GM12878 (cell line): Measurements from ENCODE around the gene USP21. TPM values are rescaled to one million over a fixed set of nuclear protein-coding genes. Genes with fewer than 3 reads are reported as not detected.

Experiments
- ATAC-seq: fragments of 200-7000 bp; cut with Tn5 transposase; 3 replicates; pipeline ENCODE4 v1.9.1; 2020; ENCODE audit warnings: mild to moderate bottlenecking, moderate library complexity
- BruUV-seq: library from RNA; stranded (reverse); fragments of 400-500 nt; replicated peaks from 2 replicates; lab custom pipeline; 2021; lab: Mats Ljungman, UMichigan
- CTCF ChIA-PET: fragments of 300-600 bp; sonication (Branson Sonifier 250); formaldehyde crosslinking; extraction: SDS; loops from one replicate; lab custom pipeline; 2021; ENCODE audit warnings: inconsistent platforms; lab: Yijun Ruan, JAX
- POLR2A ChIA-PET: fragments of 350-600 bp; formaldehyde crosslinking; extraction: SDS; loops from one replicate; lab custom pipeline; 2021; ENCODE audit warnings: inconsistent platforms; lab: Charles Lee
- RAD21 ChIA-PET: fragments of 300-600 bp; sonication (Branson Sonifier 250); formaldehyde crosslinking; loops from one replicate; lab custom pipeline; 2023; ENCODE audit warnings: antibody characterized with exemption; ENCODE audit not compliant: unreplicated experiment; lab: Charles Lee
- SMC1A ChIA-PET: fragments of 300-600 bp; sonication (Branson Sonifier 250); formaldehyde crosslinking; loops from one replicate; lab custom pipeline; 2023; ENCODE audit not compliant: unreplicated experiment, uncharacterized antibody; lab: Charles Lee
- DNase-seq: peaks from one replicate; pipeline ENCODE4 v3.0.0-alpha.2; 2011; ENCODE audit warnings: low read depth, low spot score
- FAIRE-seq: peaks from 3 replicates; lab custom pipeline; 2011; peaks lifted over from hg19 to GRCh38; lab: Jason Lieb, UNC
- H2AFZ ChIP-seq: 2 replicates; pipeline ENCODE4 v1.6.0; 2011; ENCODE audit warnings: low read depth, low read length, control low read depth; ENCODE audit not compliant: control insufficient read depth
- H3K27ac ChIP-seq: 2 replicates; pipeline ENCODE4 v1.5.1; 2011; ENCODE audit warnings: control low read depth; ENCODE audit not compliant: control insufficient read depth, insufficient read depth
- H3K27me3 ChIP-seq, 2 experiments: replicated peaks in 1 of 2; 2 replicates each; pipeline versions ENCODE4 v1.6.0 to v1.6.1; 2011; ENCODE audit warnings: low read length in 1 of 2; ENCODE audit not compliant: control insufficient read depth in 2 of 2, insufficient read depth in 2 of 2
- H3K36me3 ChIP-seq, 2 experiments: 2 replicates each; pipeline ENCODE4 v1.5.1; 2011; ENCODE audit warnings: low read length in 1 of 2; ENCODE audit not compliant: control insufficient read depth in 2 of 2, insufficient read depth in 2 of 2
- H3K4me1 ChIP-seq: 2 replicates; pipeline ENCODE4 v1.6.1; 2011; ENCODE audit warnings: mild to moderate bottlenecking, low read length, moderate library complexity, mixed read lengths; ENCODE audit not compliant: control insufficient read depth, insufficient read depth
- H3K4me2 ChIP-seq: 2 replicates; pipeline ENCODE4 v1.6.0; 2011; ENCODE audit warnings: control low read depth; ENCODE audit not compliant: control insufficient read depth, insufficient read depth
- H3K4me3 ChIP-seq: fragments of 200-600 bp; sonication (generic); 2 replicates; pipeline ENCODE4 v1.5.1; 2016
- H3K79me2 ChIP-seq: 2 replicates; pipeline ENCODE4 v1.6.0; 2011; ENCODE audit warnings: low read length; ENCODE audit not compliant: control insufficient read depth, insufficient read depth
- H3K9ac ChIP-seq: 2 replicates; pipeline ENCODE4 v1.8.0; 2011; ENCODE audit warnings: low read length, control low read depth, mixed read lengths; ENCODE audit not compliant: control insufficient read depth, insufficient read depth
- H3K9me3 ChIP-seq: replicated peaks from 3 replicates; pipeline ENCODE4 v1.5.1; 2011; ENCODE audit warnings: mild to moderate bottlenecking, low read length; ENCODE audit not compliant: control insufficient read depth, insufficient read depth
- H4K20me1 ChIP-seq: 2 replicates; pipeline ENCODE4 v1.6.0; 2011; ENCODE audit not compliant: control insufficient read depth, insufficient read depth
- CEBPB ChIP-seq, 2 experiments: fragments of 150-350 bp in 1 of 2; IDR thresholded peaks; 2 replicates each; pipeline ENCODE4 v1.6.1; 2012 to 2014; ENCODE audit warnings: low read depth in 2 of 2, low read length in 2 of 2, borderline replicate concordance in 1 of 2, inconsistent platforms in 1 of 2
- E2F4 ChIP-seq: IDR thresholded peaks from 2 replicates; pipeline ENCODE4 v1.6.1; 2012; ENCODE audit warnings: low read depth, low read length, improper control_type of control experiment
- EP300 ChIP-seq, 2 experiments: fragments of 150-350 bp in 1 of 2; IDR thresholded peaks; 2 replicates each; pipeline ENCODE4 v1.6.1; 2011 to 2012; ENCODE audit warnings: low read depth in 2 of 2, low read length in 2 of 2, borderline replicate concordance in 1 of 2, improper control_type of control experiment in 1 of 2, inconsistent platforms in 1 of 2; ENCODE audit not compliant: control insufficient read depth in 1 of 2
- ESRRA ChIP-seq: IDR thresholded peaks from 2 replicates; pipeline ENCODE4 v1.6.1; 2012; ENCODE audit warnings: mild to moderate bottlenecking, low read length, improper control_type of control experiment
- GATAD2B ChIP-seq: fragments of 450-650 bp; conservative IDR thresholded peaks from 2 replicates; pipeline ENCODE4 v1.6.1; 2017; ENCODE audit warnings: low read depth, mild to moderate bottlenecking, moderate library complexity
- IKZF1 ChIP-seq: fragments of 450-650 bp; conservative IDR thresholded peaks from 2 replicates; pipeline ENCODE4 v1.6.1; 2017; ENCODE audit warnings: antibody characterized with exemption, mild to moderate bottlenecking
- IRF4 ChIP-seq: IDR thresholded peaks from 2 replicates; pipeline ENCODE4 v1.6.1; 2011; ENCODE audit warnings: low read depth, low read length
- KLF5 ChIP-seq: fragments of 450-650 bp; IDR thresholded peaks from 2 replicates; pipeline ENCODE4 v1.6.1; 2014; ENCODE audit warnings: mild to moderate bottlenecking; ENCODE audit not compliant: partially characterized antibody
- POU2F2 ChIP-seq: IDR thresholded peaks from 3 replicates; pipeline ENCODE4 v1.6.1; 2011; ENCODE audit warnings: low read depth, mild to moderate bottlenecking, low read length, borderline replicate concordance
- REST ChIP-seq: IDR thresholded peaks from 2 replicates; pipeline ENCODE4 v1.6.1; 2012; ENCODE audit warnings: mild to moderate bottlenecking, low read depth, low read length
- SIX5 ChIP-seq: IDR thresholded peaks from 2 replicates; pipeline ENCODE4 v1.6.1; 2011; ENCODE audit warnings: mild to moderate bottlenecking, low read depth, low read length, moderate library complexity; ENCODE audit not compliant: severe bottlenecking
- SUPT20H ChIP-seq: IDR thresholded peaks from 2 replicates; pipeline ENCODE4 v1.6.1; 2011; ENCODE audit warnings: low read depth, mild to moderate bottlenecking, low read length, moderate library complexity, borderline replicate concordance; ENCODE audit not compliant: control insufficient read depth
- ZNF207 ChIP-seq: fragments of 450-650 bp; IDR thresholded peaks from 2 replicates; pipeline ENCODE4 v1.6.1; 2014; ENCODE audit warnings: antibody characterized with exemption, mild to moderate bottlenecking, borderline replicate concordance
- ZSCAN29 ChIP-seq: fragments of 450-650 bp; IDR thresholded peaks from 2 replicates; pipeline ENCODE4 v1.6.1; 2017; ENCODE audit warnings: mild to moderate bottlenecking, moderate library complexity
- ZZZ3 ChIP-seq: IDR thresholded peaks from 2 replicates; pipeline ENCODE4 v1.6.1; 2011; ENCODE audit warnings: low read depth; ENCODE audit not compliant: control insufficient read depth, insufficient read length
- WGBS: methylation state at CpG from one replicate; pipeline ENCODE4 v1.1.6; 2016; ENCODE audit warnings: low lambda C conversion rate; ENCODE audit not compliant: insufficient replicate concordance, insufficient coverage; ENCODE audit errors: missing lambda C conversion rate; 5-methylcytosine and 5-hydroxymethylcytosine counted together
- in situ Hi-C: fragments of 300-500 bp; cut with MboI; formaldehyde crosslinking; loops from 9 replicates; pipeline ENCODE4 v1.14.3; 2018; ENCODE audit warnings: mixed read lengths
- intact Hi-C: fragments of 100-400 bp; cut with micrococcal nuclease; formaldehyde crosslinking; loops from one replicate; pipeline ENCODE4 v1.14.2; 2022; ENCODE audit not compliant: unreplicated experiment
- polyA plus RNA-seq, 11 experiments: library from polyadenylated mRNA; depleted of rRNA in 4 of 11; unstranded in 6 of 11; stranded (reverse) in 5 of 11; fragments of >200 nt; fragmentation: Nextera tagmentation in 4 of 11; fragmentation: Illumina TruSeq in 1 of 11; extraction: Ambion mirVana in 4 of 11; extraction: Trizol in 1 of 11; gene quantifications; 1 replicate in 1 of 11; 2 replicates in 10 of 11; pipeline versions ENCODE4 v1.2.1 to v1.2.3, GENCODE V29; 2011 to 2016; ENCODE audit warnings: inconsistent platforms in 2 of 11, missing spikeins in 2 of 11, low read depth in 1 of 11
- total RNA-seq, 4 experiments: library from RNA; depleted of rRNA in 3 of 4; stranded (reverse); fragments of >200 nt in 3 of 4; fragmentation: Illumina TruSeq in 1 of 4; extraction: Trizol in 1 of 4; gene quantifications; 2 replicates each; pipeline versions ENCODE4 v1.2.1 to v1.2.3, GENCODE V29; 2013 to 2021
- TF ChIP-seq, protein P1 (sequence below): fragments of 450-650 bp; IDR thresholded peaks from 2 replicates; pipeline ENCODE4 v1.6.1; 2018; ENCODE audit warnings: mild to moderate bottlenecking, low read depth, moderate library complexity; ENCODE audit not compliant: partially characterized antibody

USP21 gene
- total and polyA plus RNA-seq, 10 of the 15 experiments (the other 5 are each of a cell fraction or from before 2014, with no cell fraction given), result 3.2 to 28.6 (median 16.6) TPM

- TF ChIP-seq REST (no peak), SIX5 (no peak), ZSCAN29 (no peak), CEBPB (IDR thresholded peaks at IDR 0.05; ENCODE audit: borderline replicate concordance in 1 of 2, low read depth in 2 of 2, low read length in 2 of 2) (no peak), SUPT20H (no peak), IRF4 (no peak), POU2F2 (no peak)
Observed at GRCh38 chr1:161113915-161114314, 45.4 kb upstream of the USP21 start (continued).

- POLR2A ChIA-PET, result interaction anchor here (1.0 kb wide), 1 partner anchor 39 kb away, joined by 3 read pairs; the partner anchor contains the start of gene UFC1
- peaks cover 9% of the 10 kb centered on the region for H3K4me1 ChIP-seq
- BruUV-seq, result no TSS peak
- TF ChIP-seq KLF5 (no peak), ESRRA (no peak), ZNF207 (no peak), ZZZ3 (no peak), E2F4 (no peak), EP300 (IDR thresholded peaks at IDR 0.05; ENCODE audit: borderline replicate concordance in 1 of 2, control insufficient read depth in 1 of 2, low read depth in 2 of 2, low read length in 2 of 2) (no peak), IKZF1 (no peak), GATAD2B (no peak)
- TF ChIP-seq, protein P1, sequence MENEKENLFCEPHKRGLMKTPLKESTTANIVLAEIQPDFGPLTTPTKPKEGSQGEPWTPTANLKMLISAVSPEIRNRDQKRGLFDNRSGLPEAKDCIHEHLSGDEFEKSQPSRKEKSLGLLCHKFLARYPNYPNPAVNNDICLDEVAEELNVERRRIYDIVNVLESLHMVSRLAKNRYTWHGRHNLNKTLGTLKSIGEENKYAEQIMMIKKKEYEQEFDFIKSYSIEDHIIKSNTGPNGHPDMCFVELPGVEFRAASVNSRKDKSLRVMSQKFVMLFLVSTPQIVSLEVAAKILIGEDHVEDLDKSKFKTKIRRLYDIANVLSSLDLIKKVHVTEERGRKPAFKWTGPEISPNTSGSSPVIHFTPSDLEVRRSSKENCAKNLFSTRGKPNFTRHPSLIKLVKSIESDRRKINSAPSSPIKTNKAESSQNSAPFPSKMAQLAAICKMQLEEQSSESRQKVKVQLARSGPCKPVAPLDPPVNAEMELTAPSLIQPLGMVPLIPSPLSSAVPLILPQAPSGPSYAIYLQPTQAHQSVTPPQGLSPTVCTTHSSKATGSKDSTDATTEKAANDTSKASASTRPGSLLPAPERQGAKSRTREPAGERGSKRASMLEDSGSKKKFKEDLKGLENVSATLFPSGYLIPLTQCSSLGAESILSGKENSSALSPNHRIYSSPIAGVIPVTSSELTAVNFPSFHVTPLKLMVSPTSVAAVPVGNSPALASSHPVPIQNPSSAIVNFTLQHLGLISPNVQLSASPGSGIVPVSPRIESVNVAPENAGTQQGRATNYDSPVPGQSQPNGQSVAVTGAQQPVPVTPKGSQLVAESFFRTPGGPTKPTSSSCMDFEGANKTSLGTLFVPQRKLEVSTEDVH, result no peak
Observed at GRCh38 chr1:161114556-161114955, 44.7 kb upstream of the USP21 start.

More at GRCh38 chr1:161114556-161114955, 44.7 kb upstream of the USP21 start:
- SMC1A ChIA-PET, result interaction anchor here (1.0 to 1.7 kb wide), 4 partner anchors 13 to 32 kb away, joined by 3 to 4 read pairs (median 3); no protein-coding TSS in a partner anchor
- FAIRE-seq (no peak), ATAC-seq (no peak), DNase-seq (no peak)
- RAD21 ChIA-PET, result no interaction called here
- in situ Hi-C loops, result no loop called here
- Histone ChIP-seq H3K79me2 (peaks cover 87% of the 10 kb centered on the region), H3K27ac (no peak overlapping the region), H3K4me3 (0 out of 2 replicates have a peak overlapping the region, but pooled peaks have one; percentile 25), H2AFZ (no peak overlapping the region), H3K9ac (no peak overlapping the region), H3K9me3 (no peaks in the 10 kb centered on the region), H3K36me3 (peaks cover 0 to 1% of the 10 kb centered on the region in 2 experiments; a peak in 1 of 4 replicates), H4K20me1 (no peaks in the 10 kb centered on the region), H3K4me2 (peak overlapping the region; percentile 9; the same call in 1 of the 2 replicates), H3K27me3 (no peaks in the 10 kb centered on the region)
- 96% methylated on average over 2 of the region's 2 CpGs for WGBS
- CTCF ChIA-PET, result interaction anchor here (1.5 kb wide), 1 partner anchor 14 kb away, joined by 4 read pairs; no protein-coding TSS in a partner anchor
- intact Hi-C loops, result no loop called here
